ENCODE measurements around the gene HNRNPF. TPM values are rescaled to one million over a fixed set of nuclear protein-coding genes. Genes with fewer than 3 reads are reported as not detected.

Gene HNRNPF
- total and polyA plus RNA-seq, 2 donors (not counting 3 experiments of a cell fraction or from before 2014, with no cell fraction given): 144 to 230 TPM

DNA sequence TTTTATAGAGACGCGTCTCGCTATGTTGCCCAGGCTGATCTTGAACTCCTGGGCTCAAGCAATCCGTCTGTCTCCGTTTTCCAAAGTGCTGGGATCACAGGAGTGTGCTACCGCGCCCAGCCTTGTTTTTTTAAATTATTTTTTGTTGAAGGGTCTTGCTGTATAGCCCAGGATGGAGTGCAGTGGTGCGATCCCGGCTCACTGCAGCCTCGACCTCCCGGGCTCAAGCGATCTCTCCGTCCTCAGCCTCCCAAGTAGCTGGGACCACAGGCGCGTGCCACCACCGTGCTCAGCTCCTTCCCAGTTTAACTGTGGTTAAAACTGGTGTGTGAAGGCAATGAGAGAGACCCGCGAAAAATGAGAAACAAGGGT, 11.0 kb upstream of the HNRNPF start:
- H3K4me3 ChIP-seq (replicated peaks in 1 of 3; ENCODE audit: insufficient read depth in 1 of 3, low read depth in 1 of 3, low read length in 3 of 3): peak overlapping the region in 2 of 3 experiments; percentile 37 to 51
- H4K20me1 ChIP-seq (replicated peaks; ENCODE audit: control insufficient read depth, extremely low read depth, insufficient read depth, low read length): no peaks in the 10 kb centered on the region
- H3K4me1 ChIP-seq (ENCODE audit: control insufficient read depth, extremely low read depth, insufficient read depth, low read length): peaks cover 16% of the 10 kb centered on the region
- TF ChIP-seq MYC (IDR thresholded peaks at IDR 0.05; ENCODE audit: low read depth, low read length) (no peak), POLR2AphosphoS5 (IDR thresholded peaks at IDR 0.05; ENCODE audit: insufficient read depth, low read depth, low read length) (no peak), POLR2A (IDR thresholded peaks at IDR 0.05; ENCODE audit: low read depth, low read length) (no peak), EZH2 (IDR thresholded peaks at IDR 0.05; ENCODE audit: borderline replicate concordance, low read depth, low read length, severe bottlenecking) (no peak), FOS (IDR thresholded peaks at IDR 0.05; ENCODE audit: borderline replicate concordance, insufficient read depth, low read length) (no peak), GATA2 (IDR thresholded peaks at IDR 0.05; ENCODE audit: insufficient read depth, insufficient read length, low read depth, low read length) (no peak), JUN (IDR thresholded peaks at IDR 0.05; ENCODE audit: borderline replicate concordance, insufficient read depth, insufficient read length, low read depth) (no peak)
- TF ChIP-seq, protein P1, sequence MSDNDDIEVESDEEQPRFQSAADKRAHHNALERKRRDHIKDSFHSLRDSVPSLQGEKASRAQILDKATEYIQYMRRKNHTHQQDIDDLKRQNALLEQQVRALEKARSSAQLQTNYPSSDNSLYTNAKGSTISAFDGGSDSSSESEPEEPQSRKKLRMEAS (IDR thresholded peaks at IDR 0.05; ENCODE audit: insufficient read depth, insufficient read length): no peak
- peak overlapping the region; percentile 86 for H2AFZ ChIP-seq (ENCODE audit: low read depth, low read length)
- H3K9me1 ChIP-seq (replicated peaks; ENCODE audit: control insufficient read depth, extremely low read depth, insufficient read depth, low read length): no peaks in the 10 kb centered on the region
- ChIA-PET CTCF (interaction anchor here (1.3 to 1.7 kb wide), 2 partner anchors 11 to 24 kb away, joined by 4 to 6 read pairs; partner anchors contain the start of gene HNRNPF), POLR2A (interaction anchor here (0.6 to 1.4 kb wide), 3 partner anchors 11 to 19 kb away, joined by 3 to 6 read pairs (median 4); partner anchors contain the start of genes HNRNPF and ZNF487)
- H3K27me3 ChIP-seq (ENCODE audit: control insufficient read depth in 2 of 2, insufficient read depth in 2 of 2, low read length in 2 of 2): no peaks in the 10 kb centered on the region
- H3K4me2 ChIP-seq (ENCODE audit: insufficient read depth, low read length): peak overlapping the region; percentile 76
- peak overlapping the region; percentile 68 for H3K27ac ChIP-seq (ENCODE audit: insufficient read depth, low read depth, low read length)
- BruUV-seq (replicated peaks): TSS peak; percentile 34
- no peak for FAIRE-seq
- peak overlapping the region; percentile 72 for H3K9ac ChIP-seq (replicated peaks; ENCODE audit: extremely low read depth, insufficient read depth, low read length)
- H3K36me3 ChIP-seq (ENCODE audit: control insufficient read depth in 2 of 2, extremely low read depth in 1 of 2, insufficient read depth in 2 of 2, low read length in 2 of 2): no peaks in the 10 kb centered on the region
- DNase-seq (ENCODE audit: low read depth, low spot score): no peak
- H3K9me3 ChIP-seq (replicated peaks; ENCODE audit: control insufficient read depth, insufficient read depth, low read length): no peaks in the 10 kb centered on the region
- dilution Hi-C loops (cut with MboI; ENCODE audit: extremely low pct_ligation_motif_present, low sequenced_read_pairs): no loop called here
- no peaks in the 10 kb centered on the region for H3K79me2 ChIP-seq (ENCODE audit: control insufficient read depth, insufficient read depth, low read length)
- intact Hi-C loops (cut with micrococcal nuclease): loop anchor here (1.0 kb wide), 3 partner anchors 11 to 23 kb away; partner anchors contain the start of gene HNRNPF
